Mucosa of descending colon (tissue), 3 donors: ENCODE measurements around the gene PPARD. TPM values are rescaled to one million over a fixed set of nuclear protein-coding genes. Genes with fewer than 3 reads are reported as not detected.

ENCODE experiments used
- ATAC-seq: fragments of 200-7000 bp; cut with Tn5 transposase; one replicate; pipeline ENCODE4 v1.9.1; 2020; ENCODE audit warnings: mild to moderate bottlenecking, moderate library complexity
- DNase-seq, 3 donors: peaks; one replicate each; pipeline ENCODE4 v3.0.0-alpha.2; 2020
- H3K36me3 ChIP-seq: fragments of 200-600 bp; one replicate; pipeline ENCODE4 v1.8.0; 2021; ENCODE audit warnings: low read depth, mild to moderate bottlenecking
- H3K4me1 ChIP-seq: fragments of 200-600 bp; one replicate; pipeline ENCODE4 v1.8.0; 2021; ENCODE audit warnings: low read depth, mild to moderate bottlenecking
- H3K4me3 ChIP-seq: fragments of 200-600 bp; one replicate; pipeline ENCODE4 v1.8.0; 2021; ENCODE audit warnings: mild to moderate bottlenecking
- H3K9me3 ChIP-seq: fragments of 200-600 bp; one replicate; pipeline ENCODE4 v1.8.0; 2021; ENCODE audit warnings: mild to moderate bottlenecking
- intact Hi-C, 2 donors: fragments of 100-400 bp; cut with DNase I in 1 of 2; cut with micrococcal nuclease in 1 of 2; formaldehyde crosslinking; loops; one replicate each; pipeline versions ENCODE4 v1.11.0 to v1.11.1; 2022; cut with DNase I, micrococcal nuclease
- total RNA-seq, 3 donors: library from RNA; stranded (reverse); fragmentation: NEBNext Ultra II Directional in 2 of 3; extraction: Animal tissue kit (Norgen Biotek cat#: 25700) in 2 of 3; gene quantifications; one replicate each; pipeline versions ENCODE4 v1.2.1 to v1.2.4, GENCODE V29; 2021 to 2023
- TF ChIP-seq, protein P1 (sequence below): fragments of 200-600 bp; IDR thresholded peaks from one replicate; pipeline ENCODE4 v1.8.0; 2022; ENCODE audit warnings: antibody characterized with exemption, mild to moderate bottlenecking
- donor health status: DM: no; HTN: no; CAD: no; lungs with moderate emphysema.
- donor health status: DM: no; HTN: no; CAD: no.
- donor health status: DM: no; HTN: yes; CAD: no.

PPARD gene
- total RNA-seq, 3 donors from 2014 or later = 44.4 to 66.7 (median 65.6) TPM

DNA sequence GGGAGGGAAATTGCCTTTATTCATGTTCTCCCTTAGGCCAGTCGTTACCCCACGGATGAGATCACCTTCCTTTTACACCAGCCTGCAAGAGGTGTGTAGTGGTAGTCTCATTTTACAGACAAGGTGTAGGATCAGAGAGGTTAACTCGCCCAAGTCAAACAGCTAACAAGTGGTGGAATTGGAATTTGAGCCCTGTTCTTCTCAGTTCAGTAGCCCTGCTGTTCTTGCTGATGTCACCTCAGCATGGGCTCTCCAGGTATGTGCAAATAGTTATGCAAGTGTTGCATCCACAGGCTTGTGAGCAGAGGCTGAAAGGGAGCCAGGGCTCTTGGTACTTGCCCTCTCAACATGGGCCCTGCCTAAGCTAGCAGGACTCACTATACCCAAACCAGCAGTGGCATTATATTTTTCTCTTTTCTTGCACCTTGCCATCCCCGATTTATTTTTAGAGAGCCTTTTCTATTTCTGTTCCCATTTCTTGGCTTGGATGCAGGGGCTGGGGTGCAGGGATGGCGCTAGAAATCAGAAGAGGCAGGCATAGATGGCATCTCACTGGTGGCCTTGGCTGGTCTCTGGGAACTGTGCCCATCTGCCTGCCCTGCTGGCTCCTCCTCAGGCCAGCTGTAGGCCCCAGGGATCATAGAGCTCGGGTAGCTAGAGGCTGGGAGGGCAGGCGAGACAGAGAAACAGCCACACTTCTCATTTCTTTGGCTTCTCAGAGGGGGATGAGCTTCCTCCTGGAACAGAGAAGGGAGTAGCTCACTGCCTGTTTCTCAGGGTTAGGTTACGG, 18.2 kb downstream of the PPARD start:
- Histone ChIP-seq H3K36me3 (no peaks in the 10 kb centered on the region), H3K4me3 (no peak overlapping the region), H3K9me3 (no peaks in the 10 kb centered on the region), H3K4me1 (no peaks in the 10 kb centered on the region)
- intact Hi-C loops = no loop called here
- no peak for DNase-seq
- TF ChIP-seq, protein P1, sequence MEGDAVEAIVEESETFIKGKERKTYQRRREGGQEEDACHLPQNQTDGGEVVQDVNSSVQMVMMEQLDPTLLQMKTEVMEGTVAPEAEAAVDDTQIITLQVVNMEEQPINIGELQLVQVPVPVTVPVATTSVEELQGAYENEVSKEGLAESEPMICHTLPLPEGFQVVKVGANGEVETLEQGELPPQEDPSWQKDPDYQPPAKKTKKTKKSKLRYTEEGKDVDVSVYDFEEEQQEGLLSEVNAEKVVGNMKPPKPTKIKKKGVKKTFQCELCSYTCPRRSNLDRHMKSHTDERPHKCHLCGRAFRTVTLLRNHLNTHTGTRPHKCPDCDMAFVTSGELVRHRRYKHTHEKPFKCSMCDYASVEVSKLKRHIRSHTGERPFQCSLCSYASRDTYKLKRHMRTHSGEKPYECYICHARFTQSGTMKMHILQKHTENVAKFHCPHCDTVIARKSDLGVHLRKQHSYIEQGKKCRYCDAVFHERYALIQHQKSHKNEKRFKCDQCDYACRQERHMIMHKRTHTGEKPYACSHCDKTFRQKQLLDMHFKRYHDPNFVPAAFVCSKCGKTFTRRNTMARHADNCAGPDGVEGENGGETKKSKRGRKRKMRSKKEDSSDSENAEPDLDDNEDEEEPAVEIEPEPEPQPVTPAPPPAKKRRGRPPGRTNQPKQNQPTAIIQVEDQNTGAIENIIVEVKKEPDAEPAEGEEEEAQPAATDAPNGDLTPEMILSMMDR = no peak
- peak; percentile 34 for ATAC-seq

DNA sequence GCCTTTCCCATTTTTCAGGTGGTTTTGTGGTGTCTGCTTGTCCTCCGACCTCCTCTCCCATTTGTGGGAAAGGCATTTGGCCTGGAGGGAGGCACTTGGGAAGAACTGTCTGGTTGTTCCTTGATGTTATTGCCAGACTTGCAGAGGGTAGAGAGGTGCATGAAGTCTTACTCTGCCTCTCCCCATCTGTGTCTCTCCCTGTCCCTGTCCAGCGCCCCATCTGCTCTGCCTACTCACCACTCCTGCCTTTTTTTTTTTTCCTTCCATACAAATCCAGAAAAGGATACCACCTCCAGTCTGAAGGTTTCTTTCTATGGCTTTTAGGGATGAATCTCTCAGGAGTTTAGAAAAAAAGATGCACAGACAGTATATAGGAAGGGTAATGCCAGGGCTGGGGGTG, 19.8 kb downstream of the PPARD start:
- H3K36me3 ChIP-seq = no peaks in the 10 kb centered on the region
- intact Hi-C loops = no loop called here
- no peak for DNase-seq
- TF ChIP-seq, protein P1 = no peak
- ATAC-seq = no peak
- no peaks in the 10 kb centered on the region for H3K4me1 ChIP-seq
- no peak overlapping the region for H3K4me3 ChIP-seq
- no peaks in the 10 kb centered on the region for H3K9me3 ChIP-seq

DNA sequence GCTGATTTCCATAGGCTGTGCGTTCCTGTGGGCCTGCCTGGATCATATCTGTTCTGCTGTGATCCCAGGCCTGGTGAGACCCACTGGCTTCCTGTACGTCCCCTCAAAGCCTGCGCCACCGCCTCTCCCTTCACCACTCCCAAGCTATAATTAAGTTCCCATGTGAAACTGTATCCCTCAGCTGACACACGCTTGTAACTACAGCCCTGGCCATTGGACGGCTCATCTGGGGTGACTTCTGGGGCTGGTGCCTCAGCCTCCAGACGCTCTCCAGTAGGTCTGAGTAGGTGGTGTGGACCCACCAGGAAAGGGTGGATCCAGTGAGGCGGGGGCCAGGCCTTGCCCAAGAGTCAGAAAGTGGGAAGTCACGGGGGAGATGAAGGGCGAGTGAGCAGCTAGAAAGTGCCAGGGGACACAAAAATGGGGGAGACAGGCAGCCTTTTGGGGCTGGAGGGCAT, 21.0 kb downstream of the PPARD start:
- intact Hi-C loops = no loop called here
- no peaks in the 10 kb centered on the region for H3K9me3 ChIP-seq
- no peak overlapping the region for H3K4me3 ChIP-seq
- H3K36me3 ChIP-seq = no peaks in the 10 kb centered on the region
- TF ChIP-seq, protein P1 = no peak
- ATAC-seq = no peak
- no peak for DNase-seq
- H3K4me1 ChIP-seq = no peaks in the 10 kb centered on the region

DNA sequence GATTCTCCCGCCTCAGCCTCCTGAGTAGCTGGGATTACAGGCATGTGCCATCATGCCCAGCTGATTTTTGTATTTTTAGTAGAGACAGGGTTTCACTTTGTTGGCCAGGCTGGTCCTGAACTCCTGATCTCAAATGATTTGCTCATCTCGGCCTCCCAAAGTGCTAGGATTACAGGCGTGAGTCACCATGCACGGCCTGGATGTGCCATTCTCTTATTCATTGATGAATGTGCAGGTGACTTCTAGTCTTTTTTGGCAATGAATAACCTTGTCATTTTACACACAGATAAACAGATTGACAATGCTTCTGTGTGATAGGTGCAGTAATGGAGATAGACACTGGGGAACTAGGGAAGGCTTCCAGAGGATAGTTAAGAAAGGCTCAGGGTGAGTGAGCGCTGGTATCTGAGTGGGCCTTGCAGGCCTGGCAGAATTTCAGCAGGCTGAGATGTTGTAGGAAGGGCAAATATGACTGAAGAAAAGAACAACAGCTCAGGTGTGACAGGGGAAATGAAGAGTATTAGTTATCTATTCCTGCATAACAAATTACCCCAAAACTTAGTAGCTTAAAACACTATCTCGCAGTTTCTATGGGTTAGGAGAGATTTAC, 23.3 kb downstream of the PPARD start:
- H3K4me1 ChIP-seq = peaks cover 21% of the 10 kb centered on the region
- intact Hi-C loops = no loop called here
- H3K36me3 ChIP-seq = no peaks in the 10 kb centered on the region
- DNase-seq = no peak
- TF ChIP-seq, protein P1 = no peak
- no peak for ATAC-seq
- H3K9me3 ChIP-seq = no peaks in the 10 kb centered on the region
- no peak overlapping the region for H3K4me3 ChIP-seq

DNA sequence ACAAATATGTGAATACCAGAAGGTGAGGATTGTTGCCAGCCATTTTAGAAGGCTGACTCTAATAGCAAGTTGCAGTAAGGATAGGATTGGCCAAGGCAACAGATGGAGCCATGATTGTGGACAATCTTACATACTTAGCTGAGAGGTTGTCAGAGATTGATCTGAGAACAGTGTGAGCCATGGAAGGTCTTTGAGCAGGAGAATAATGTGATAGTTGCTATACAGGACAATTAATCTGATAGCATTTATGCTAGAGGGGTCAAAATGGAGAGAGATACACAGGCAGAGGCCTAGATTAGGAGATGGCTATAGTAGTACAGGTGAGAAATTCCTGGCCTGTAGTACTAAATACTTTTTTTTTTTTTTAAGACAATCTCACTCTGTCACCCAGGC, 23.8 kb downstream of the PPARD start:
- H3K4me3 ChIP-seq = no peak overlapping the region
- ATAC-seq (no peak), DNase-seq (no peak)
- TF ChIP-seq, protein P1 = no peak
- H3K4me1 ChIP-seq = peaks cover 24% of the 10 kb centered on the region
- H3K9me3 ChIP-seq = no peaks in the 10 kb centered on the region
- no peaks in the 10 kb centered on the region for H3K36me3 ChIP-seq
- intact Hi-C loops = no loop called here
